ENCODE data around the gene WRNIP1.
A peak's percentile ranks its signal among the peaks of the same experiment; 100 is the strongest.
"Not testable (repeated sequence)": the region's sequence is repeated elsewhere in the genome, so short reads cannot be mapped to it uniquely, and the experiment has no call there.

Gene WRNIP1

DNA sequence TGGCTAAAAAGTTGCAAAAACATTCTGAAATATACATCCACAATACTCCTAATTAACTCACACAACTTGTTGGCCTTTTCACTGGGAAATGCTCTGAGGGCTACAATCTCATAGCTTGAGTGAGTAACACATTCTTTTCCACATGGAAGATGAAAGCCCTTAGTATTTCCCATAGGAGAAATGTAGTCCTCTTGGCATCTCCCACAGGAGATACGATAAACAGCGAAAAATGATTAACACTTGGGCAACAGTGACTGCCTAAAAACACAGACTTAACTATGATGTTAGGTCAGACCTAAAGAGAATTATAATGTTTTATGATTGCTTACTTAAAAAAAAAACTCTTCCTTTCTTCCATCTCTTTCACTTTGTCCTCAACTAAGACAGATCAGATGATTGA lies 23.4 kb upstream of the WRNIP1 start:
- no peak for DNase-seq (ENCODE audit: low spot score)

DNA sequence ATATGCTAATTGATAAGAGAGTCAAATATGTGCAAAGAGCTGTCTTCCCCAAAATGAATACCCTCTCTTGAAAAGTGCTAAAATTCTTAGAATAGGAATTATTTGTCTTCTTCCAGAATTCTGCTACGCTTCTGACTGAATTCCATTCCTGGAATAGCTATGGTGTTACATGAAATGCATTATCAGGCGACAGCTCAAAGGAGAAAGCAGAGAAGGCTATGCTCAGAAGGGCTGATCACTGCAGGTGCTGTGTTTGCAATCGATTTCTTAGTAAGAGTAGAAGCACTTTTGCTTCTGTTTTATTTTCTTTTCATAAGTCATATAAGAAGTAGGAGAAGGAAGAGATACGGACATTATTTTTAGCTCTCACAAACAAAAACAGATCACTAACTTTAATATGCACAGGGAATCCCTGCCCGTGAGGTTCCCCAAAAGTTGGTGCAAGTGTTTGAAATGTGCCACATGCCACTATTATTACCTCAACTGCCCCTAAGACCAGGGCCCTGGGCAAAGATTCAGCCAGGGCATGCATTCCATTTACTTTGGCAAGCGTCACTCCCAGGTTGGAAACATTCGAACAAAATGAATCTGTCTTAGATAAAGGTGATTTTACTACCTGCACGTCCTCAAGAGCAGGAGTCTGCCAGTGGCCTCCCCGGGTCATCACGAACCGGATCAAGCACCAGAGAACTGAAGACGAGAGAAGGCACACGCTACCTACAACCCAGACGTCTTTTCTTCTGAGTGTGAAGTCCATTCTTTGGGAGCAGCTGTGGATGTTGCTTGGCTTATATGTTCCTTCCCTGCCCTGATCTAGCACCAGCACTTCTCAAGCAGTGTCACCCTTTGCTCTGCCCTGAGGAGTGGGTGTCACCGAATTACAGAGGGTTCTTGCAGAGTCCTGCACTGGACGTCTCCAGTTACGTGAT lies 21.6 kb upstream of the WRNIP1 start:
- DNase-seq (ENCODE audit: low spot score) = no peak

DNA sequence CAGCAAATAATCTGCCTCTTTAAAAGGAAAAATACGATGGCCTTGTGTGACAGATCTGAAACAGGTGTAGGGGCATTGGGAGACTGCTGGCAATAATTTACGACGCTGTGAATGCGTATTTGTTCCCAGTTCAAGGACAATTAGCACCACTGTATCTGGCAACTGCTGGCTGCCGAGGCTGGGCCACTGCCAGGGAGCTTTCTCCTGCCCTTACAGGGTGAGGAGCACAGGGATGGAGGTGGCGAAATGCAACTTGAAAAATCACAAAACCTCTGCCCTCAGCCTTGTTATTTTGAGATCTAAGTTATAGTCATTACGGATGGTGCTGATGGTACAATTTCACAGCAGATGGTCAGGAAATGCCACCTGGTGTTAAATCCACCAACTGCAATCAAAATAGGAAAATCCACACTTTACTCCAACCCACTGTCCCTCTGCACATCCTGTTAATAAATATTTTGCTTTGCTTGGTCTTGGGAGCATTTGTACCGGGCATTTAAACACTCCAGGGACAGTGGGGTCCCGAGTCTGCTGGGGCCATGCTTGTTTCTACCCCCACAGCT lies 20.9 kb upstream of the WRNIP1 start:
- DNase-seq (ENCODE audit: low spot score) = no peak

DNA sequence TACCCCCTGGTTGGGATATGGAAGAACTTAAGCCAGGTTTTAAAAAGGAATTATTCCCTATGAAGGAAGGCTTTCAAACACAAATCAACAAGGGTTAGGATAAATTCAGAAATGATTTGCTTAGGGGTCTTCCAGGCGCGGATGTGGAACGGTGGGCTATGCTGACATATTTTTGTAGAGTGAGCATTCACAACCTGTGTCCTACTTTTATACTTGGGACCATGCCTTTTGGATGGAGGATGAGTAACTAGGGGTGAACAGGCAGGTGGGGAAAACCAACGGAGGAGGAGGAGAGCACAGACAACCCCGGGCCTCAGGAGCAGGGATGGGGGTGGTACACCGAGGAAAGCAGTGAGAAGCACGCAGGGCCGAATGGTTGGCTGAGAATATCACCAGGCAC lies 20.4 kb upstream of the WRNIP1 start:
- no peak for DNase-seq (ENCODE audit: low spot score)

GRCh38 chr6:2745246-2745645 lies 19.9 kb upstream of the WRNIP1 start:
- no peak for DNase-seq (ENCODE audit: low spot score)

GRCh38 chr6:2746557-2747061 lies 18.6 kb upstream of the WRNIP1 start:
- DNase-seq (ENCODE audit: low spot score) = no peak

- no peak for DNase-seq (ENCODE audit: low spot score)
Observed at GRCh38 chr6:2748183-2748582, 17.0 kb upstream of the WRNIP1 start.

DNA sequence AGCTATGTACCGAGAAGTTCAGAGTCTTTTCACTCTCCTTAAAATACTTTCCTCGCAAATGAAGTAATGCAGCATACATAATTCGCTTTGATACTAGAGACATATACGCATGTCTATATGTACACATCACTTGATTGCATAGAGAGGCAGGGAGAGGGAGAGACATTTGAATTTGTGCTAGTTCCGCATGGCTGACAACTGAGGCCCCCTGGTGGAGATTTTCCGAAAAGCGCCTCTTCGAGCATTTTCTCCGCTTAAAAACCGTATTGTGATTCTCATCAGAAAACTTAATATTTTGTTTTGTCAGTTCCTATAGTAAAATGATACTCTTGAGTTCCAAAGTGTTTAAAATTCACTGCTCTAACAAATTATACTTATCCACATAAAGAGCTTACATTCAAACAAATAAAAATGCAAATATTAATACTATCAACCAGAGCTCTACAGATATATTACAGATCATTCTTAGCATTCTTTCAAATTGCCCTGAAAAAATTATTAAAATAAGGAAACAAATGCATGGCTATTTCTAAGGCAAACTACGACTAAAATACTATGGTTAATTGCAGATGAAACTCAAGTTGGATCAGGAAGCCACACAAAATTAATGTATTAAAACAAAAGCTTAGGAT lies 15.1 kb upstream of the WRNIP1 start:
- peak; percentile 70 for DNase-seq (ENCODE audit: low spot score)

DNA sequence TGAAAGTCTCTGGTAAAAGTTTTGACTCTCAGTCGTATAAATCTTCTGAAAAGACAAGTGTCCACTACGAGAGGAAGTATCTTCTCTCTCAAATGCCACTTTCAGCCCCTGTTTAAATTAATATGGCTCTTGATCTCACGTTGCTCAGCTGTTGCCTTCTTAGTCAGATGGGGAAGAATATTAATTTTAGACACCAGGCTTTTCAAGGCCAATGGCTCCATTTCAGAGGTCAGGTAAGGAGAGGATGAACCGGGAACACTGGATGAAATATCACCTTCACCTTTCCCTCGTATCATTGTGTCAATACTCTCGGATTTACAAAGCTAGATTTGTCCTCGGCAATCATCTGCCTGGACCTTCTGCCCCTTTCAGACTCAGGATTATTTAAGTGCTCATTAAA lies 14.4 kb upstream of the WRNIP1 start, which contains the start of gene MYLK4:
TSS of gene MYLK4 (minus strand) at position 91 of the 400 bp plus-strand sequence. CDS start 1,628 bp downstream, outside the sequence.
- DNase-seq (ENCODE audit: low spot score) = no peak

DNA sequence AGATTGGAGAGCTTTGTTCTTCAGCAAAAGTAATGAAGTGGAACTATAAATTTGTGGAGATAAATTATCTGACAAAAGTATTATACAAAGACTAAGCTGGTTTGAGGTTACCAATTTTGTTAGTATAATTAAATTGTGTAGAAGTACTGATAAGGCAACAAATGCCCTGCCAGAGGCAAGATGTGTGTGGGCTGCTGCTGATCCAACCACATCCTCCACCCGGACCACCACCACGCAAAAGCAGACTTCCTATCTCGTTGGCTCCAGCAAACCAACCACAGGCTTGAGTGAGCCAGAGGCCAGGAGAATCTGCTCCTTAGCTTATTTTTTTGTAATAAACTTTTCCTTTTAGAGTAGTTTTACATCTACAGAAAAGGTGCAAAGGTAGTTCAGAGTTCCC lies 13.3 kb upstream of the WRNIP1 start:
- no peak for DNase-seq (ENCODE audit: low spot score)

DNA sequence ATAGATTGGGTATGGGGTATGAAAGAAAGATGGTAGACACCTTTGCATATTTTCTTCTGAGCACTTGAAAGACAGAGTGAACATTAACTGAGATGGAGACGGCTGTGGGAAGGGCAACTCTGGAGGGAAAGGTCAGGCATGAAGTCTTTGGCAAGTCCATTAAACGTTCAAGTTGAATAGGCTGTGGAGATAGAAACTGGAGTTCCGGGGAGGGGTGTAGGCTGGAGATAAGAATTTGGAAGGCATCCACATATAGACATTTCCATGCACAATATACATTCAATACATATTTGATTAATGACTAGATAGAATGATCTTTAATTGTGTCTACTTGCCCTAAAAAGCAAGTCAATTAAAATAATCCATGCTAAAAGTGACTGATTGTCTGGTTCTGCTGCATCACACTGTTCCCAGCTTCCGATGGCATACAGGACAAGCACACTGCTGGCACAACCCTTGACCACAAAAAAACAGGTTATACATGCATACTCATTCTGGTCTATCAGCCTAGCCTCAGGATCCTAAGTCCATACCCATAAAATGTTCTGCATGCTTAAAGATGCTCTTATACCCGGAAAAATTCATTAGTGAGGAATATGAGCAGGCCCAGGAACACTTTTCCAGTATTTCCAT lies 12.6 kb upstream of the WRNIP1 start:
- no peak for DNase-seq (ENCODE audit: low spot score)

GRCh38 chr6:2753110-2753489 lies 12.1 kb upstream of the WRNIP1 start:
- DNase-seq (ENCODE audit: low spot score) = no peak

DNA sequence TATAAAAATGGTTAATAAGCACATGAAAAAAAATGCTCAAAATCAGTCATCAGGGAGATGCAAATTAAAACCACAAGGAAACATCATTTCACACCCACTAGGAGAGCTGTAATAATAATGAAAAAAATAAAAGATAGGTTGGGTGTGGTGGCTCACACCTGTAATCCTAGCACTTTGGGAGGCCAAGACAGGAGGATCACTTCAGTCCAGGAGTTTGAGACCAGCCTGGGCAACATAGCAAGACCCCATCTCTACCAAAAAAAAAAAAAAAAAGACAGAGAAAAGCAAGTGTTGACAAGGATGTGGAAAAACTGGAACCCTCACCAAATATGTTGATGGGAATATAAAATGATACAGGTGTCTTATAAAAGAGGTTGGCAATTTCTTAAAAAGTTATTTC lies 11.4 kb upstream of the WRNIP1 start:
- DNase-seq (ENCODE audit: low spot score) = no peak

DNA sequence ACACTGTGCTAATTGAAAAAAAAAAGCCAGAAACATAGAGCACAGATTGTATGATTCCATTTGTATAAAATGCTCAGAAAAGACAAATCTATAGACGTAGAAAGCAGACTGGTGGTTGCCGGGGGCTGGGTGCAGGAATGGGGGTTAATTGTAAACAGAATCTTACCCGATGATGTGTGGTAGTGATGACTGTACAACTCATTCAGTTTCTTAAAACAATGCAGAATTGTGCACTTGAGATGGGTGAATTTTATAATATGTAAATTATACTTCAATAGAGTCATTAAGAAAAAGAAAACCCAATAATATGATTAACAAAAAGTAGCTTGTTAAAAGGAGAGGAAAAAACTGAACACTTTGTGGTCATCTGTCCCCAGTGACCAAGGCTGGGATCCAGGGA lies 10.8 kb upstream of the WRNIP1 start:
- no peak for DNase-seq (ENCODE audit: low spot score)

DNA sequence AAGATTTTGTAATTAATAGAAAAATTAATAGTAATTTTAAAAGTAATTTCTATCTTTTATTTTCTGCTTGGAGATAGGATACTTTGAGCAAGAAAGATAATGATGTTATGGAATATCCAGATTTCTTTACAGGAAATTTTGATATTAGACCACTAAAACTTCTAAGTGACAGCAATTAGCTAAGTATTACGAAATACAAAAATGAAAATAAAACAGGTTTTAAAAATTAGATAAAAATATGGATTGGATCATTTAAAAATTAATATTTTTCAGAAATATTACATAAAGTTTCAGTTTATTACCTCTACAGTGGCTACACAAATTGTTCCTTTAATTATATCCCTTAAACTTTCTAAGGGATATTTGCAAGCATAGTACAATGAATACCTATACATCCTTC lies 10.3 kb upstream of the WRNIP1 start:
- DNase-seq (ENCODE audit: low spot score) = no peak

DNA sequence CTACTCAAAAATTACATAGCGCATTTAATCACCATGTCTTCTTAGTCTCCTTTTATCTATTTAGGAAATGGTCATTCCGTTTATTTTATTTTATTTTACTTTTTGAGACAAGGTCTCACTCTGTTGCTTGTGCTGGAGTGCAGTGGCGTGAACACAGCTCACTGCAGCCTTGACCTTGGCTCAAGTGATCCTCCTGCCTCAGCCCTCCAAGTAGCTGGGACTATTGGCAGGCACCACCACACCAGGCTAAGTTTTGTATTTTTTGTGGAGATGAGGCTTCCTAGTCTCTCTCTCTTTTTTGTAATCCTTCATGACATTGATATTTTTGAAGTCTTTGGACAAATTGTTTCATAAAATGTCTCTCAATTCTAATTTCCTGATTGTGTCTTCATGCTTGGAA lies 9.7 kb upstream of the WRNIP1 start:
- DNase-seq (ENCODE audit: low spot score) = no peak

GRCh38 chr6:2756241-2756640 lies 9.0 kb upstream of the WRNIP1 start:
- DNase-seq (ENCODE audit: low spot score) = no peak

DNA sequence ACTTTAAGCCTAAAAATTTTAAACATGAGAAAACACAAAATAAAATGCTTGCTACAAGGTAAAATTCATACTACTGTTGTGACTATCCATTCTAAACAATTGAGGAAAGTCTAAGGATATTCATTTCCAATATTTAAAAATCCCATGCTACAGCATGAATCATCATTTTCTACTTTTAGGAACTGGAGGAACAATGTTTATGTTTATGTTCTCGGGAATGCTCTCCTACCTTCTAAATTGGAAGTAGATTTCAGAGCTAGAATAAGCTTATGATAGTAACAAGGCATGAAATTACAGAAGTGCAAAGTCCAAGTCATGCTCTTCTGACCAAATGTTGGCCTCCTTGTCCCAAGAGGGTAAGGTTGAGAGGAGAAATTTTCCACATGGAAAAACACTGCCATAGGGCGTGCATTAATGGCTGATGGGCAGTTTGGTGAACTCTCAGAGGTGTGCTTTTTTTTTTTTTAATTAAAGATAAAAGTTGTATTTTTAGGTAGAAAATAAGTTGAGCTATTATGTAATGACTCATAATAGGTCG lies 8.4 kb upstream of the WRNIP1 start:
- DNase-seq (ENCODE audit: low spot score) = no peak

GRCh38 chr6:2758980-2759379 lies 6.2 kb upstream of the WRNIP1 start:
- DNase-seq (ENCODE audit: low spot score) = no peak

- no peak for DNase-seq (ENCODE audit: low spot score)
Observed at GRCh38 chr6:2760882-2761842, 4.0 kb upstream of the WRNIP1 start.

DNA sequence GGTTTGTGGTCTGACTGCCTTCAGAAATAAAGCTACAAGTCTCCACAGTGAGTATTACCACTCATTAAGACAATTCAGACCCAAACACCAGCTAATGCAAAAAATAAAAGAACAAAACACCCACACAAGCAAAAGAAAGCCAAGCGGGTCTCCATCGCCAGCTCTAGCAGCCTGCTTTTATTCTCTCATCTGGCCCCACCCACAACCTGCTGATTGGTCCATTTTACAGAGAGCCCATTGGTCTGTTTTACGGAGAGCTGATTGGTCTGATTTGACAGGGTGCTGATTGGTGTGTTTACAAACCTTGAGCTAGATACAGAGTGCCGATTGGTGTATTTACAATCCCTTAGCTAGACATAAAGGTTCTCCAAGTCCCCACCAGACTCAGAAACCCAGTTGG lies 2.3 kb upstream of the WRNIP1 start:
- not testable (repeated sequence) for DNase-seq (ENCODE audit: low spot score)
